A673 (cell line): Measurements from ENCODE around the gene GABRB1.

Source experiments
- CTCF ChIP-seq: fragments of 300-800, 200-600 bp; sonication (generic); conservative IDR thresholded peaks from 2 replicates; pipeline ENCODE4 v1.5.1; 2017; ENCODE audit warnings: low read depth, mild to moderate bottlenecking, antibody characterized with exemption, low read length, moderate library complexity, mixed read lengths
- EZH2 ChIP-seq: fragments of 200-600 bp; sonication (generic); IDR thresholded peaks from 2 replicates; pipeline ENCODE4 v1.6.1; 2017; ENCODE audit warnings: borderline replicate concordance, low read depth, mild to moderate bottlenecking, mixed read lengths, antibody characterized with exemption, low read length; ENCODE audit not compliant: poor library complexity, severe bottlenecking

- TF ChIP-seq CTCF = no peak
- no peak for TF ChIP-seq EZH2
These were observed 355.3 kb downstream of the GABRB1 start for GRCh38 chr4:47386561-47387235.
